CD14-positive monocyte (primary cell): ENCODE data around the gene DENND6B. TPM values are rescaled to one million over a fixed set of nuclear protein-coding genes. Genes with fewer than 3 reads are reported as not detected.

Source experiments
- DNase-seq, 3 donors: peaks; one replicate each; pipeline ENCODE4 v3.0.0-alpha.2; 2011 to 2022
- H2AFZ ChIP-seq: 2 replicates; pipeline ENCODE4 v1.6.0; 2012; ENCODE audit warnings: mild to moderate bottlenecking, low read depth, low read length, inconsistent platforms; ENCODE audit not compliant: insufficient read depth, poor library complexity, severe bottlenecking
- H3K27ac ChIP-seq, 2 donors: 1 replicate in 1 of 2; 2 replicates in 1 of 2; pipeline ENCODE4 v1.5.1; 2012 to 2013; ENCODE audit warnings: low read length in 2 of 2, control low read depth in 1 of 2, inconsistent platforms in 1 of 2, low read depth in 1 of 2, mild to moderate bottlenecking in 1 of 2
- H3K27me3 ChIP-seq, 2 donors: one replicate each; pipeline versions ENCODE4 v1.6.0 to v1.6.1; 2011 to 2013; ENCODE audit warnings: low read length in 2 of 2; ENCODE audit not compliant: control insufficient read depth in 2 of 2, insufficient read depth in 2 of 2
- H3K36me3 ChIP-seq, 2 donors: replicated peaks in 1 of 2; 1 replicate in 1 of 2; 2 replicates in 1 of 2; pipeline versions ENCODE4 v1.5.1 to v1.6.1; 2012 to 2013; ENCODE audit warnings: low read length in 2 of 2, control low read depth in 1 of 2, inconsistent platforms in 1 of 2, mild to moderate bottlenecking in 1 of 2; ENCODE audit not compliant: insufficient read depth in 2 of 2, control insufficient read depth in 1 of 2
- H3K4me1 ChIP-seq, 2 donors: 1 replicate in 1 of 2; 2 replicates in 1 of 2; pipeline versions ENCODE4 v1.5.1 to v1.6.1; 2012 to 2013; ENCODE audit warnings: low read length in 2 of 2, control low read depth in 1 of 2, inconsistent platforms in 1 of 2, mild to moderate bottlenecking in 1 of 2, moderate library complexity in 1 of 2; ENCODE audit not compliant: insufficient read depth in 2 of 2, control insufficient read depth in 1 of 2
- H3K4me2 ChIP-seq: replicated peaks from 2 replicates; pipeline ENCODE3; 2012; ENCODE audit warnings: low read length, moderate library complexity, mild to moderate bottlenecking; ENCODE audit not compliant: poor library complexity, severe bottlenecking; ENCODE audit errors: extremely low read depth
- H3K4me3 ChIP-seq, 3 experiments: fragments of 200-600 bp in 1 of 3; sonication (generic) in 1 of 3; replicated peaks in 1 of 3; 1 replicate in 2 of 3; 2 replicates in 1 of 3; pipeline ENCODE4 v1.5.1; 2011 to 2013; ENCODE audit warnings: low read length in 3 of 3, mild to moderate bottlenecking in 3 of 3, control low read depth in 2 of 3, low read depth in 2 of 3, inconsistent platforms in 1 of 3, moderate library complexity in 1 of 3
- H3K79me2 ChIP-seq: 2 replicates; pipeline ENCODE4 v1.6.0; 2012; ENCODE audit warnings: mild to moderate bottlenecking, control low read depth, inconsistent platforms, low read length, moderate library complexity; ENCODE audit not compliant: insufficient read depth
- H3K9ac ChIP-seq: 2 replicates; pipeline ENCODE4 v1.6.0; 2017; ENCODE audit warnings: low read length, mild to moderate bottlenecking; ENCODE audit not compliant: insufficient read depth, poor library complexity, severe bottlenecking
- H3K9me3 ChIP-seq, 2 donors: replicated peaks in 1 of 2; 1 replicate in 1 of 2; 2 replicates in 1 of 2; pipeline versions ENCODE4 v1.5.1 to v1.6.1; 2012 to 2013; ENCODE audit warnings: low read length in 2 of 2, control low read depth in 1 of 2; ENCODE audit not compliant: control insufficient read depth in 1 of 2, insufficient read depth in 1 of 2
- H4K20me1 ChIP-seq: 2 replicates; pipeline ENCODE4 v1.6.0; 2012; ENCODE audit warnings: mild to moderate bottlenecking, low read length, control low read depth, moderate library complexity; ENCODE audit not compliant: insufficient read depth
- H3K27ac Mint-ChIP-seq, 7 donors: one replicate each; pipeline ENCODE4 v1.8.0; 2020; ENCODE audit warnings: mild to moderate bottlenecking in 7 of 7, mixed read lengths in 7 of 7, moderate library complexity in 6 of 7, inconsistent platforms in 2 of 7
- H3K27me3 Mint-ChIP-seq, 3 donors: one replicate each; pipeline ENCODE4 v1.8.0; 2021 to 2022; ENCODE audit warnings: low read depth in 3 of 3, mild to moderate bottlenecking in 3 of 3, mixed read lengths in 3 of 3, moderate library complexity in 3 of 3, inconsistent platforms in 1 of 3
- H3K36me3 Mint-ChIP-seq, 2 donors: one replicate each; pipeline ENCODE4 v1.8.0; 2020; ENCODE audit warnings: mixed read lengths in 2 of 2, inconsistent platforms in 1 of 2, mild to moderate bottlenecking in 1 of 2
- H3K4me1 Mint-ChIP-seq: one replicate; pipeline ENCODE4 v1.8.0; 2020; ENCODE audit warnings: mild to moderate bottlenecking, mixed read lengths
- H3K4me3 Mint-ChIP-seq, 2 donors: one replicate each; pipeline ENCODE4 v1.8.0; 2020; ENCODE audit warnings: mild to moderate bottlenecking in 2 of 2, mixed read lengths in 2 of 2, moderate library complexity in 1 of 2
- H3K9me3 Mint-ChIP-seq, 7 donors: one replicate each; pipeline ENCODE4 v1.8.0; 2020 to 2022; ENCODE audit warnings: mixed read lengths in 7 of 7, mild to moderate bottlenecking in 6 of 7, moderate library complexity in 6 of 7, inconsistent platforms in 2 of 7
- WGBS: methylation state at CpG from one replicate; pipeline ENCODE4 v1.1.5; 2013; ENCODE audit warnings: missing lambda C conversion rate; ENCODE audit not compliant: insufficient coverage; 5-methylcytosine and 5-hydroxymethylcytosine counted together
- intact Hi-C, 2 donors: fragments of 100-400 bp; cut with micrococcal nuclease; formaldehyde crosslinking; loops; one replicate each; pipeline versions ENCODE4 v1.15.0 to v1.15.1; 2023
- polyA plus RNA-seq, 3 donors: library from polyadenylated mRNA; depleted of rRNA in 1 of 3; unstranded in 2 of 3; stranded (reverse) in 1 of 3; fragments of 300-500 nt in 2 of 3; fragments of >200 nt in 1 of 3; fragmentation: Illumina TruSeq in 2 of 3; gene quantifications; 1 replicate in 2 of 3; 2 replicates in 1 of 3; pipeline ENCODE4 v1.2.3, GENCODE V29; 2012 to 2021
- TF ChIP-seq, protein P1 (sequence below): fragments of 200-600 bp; IDR thresholded peaks from one replicate; pipeline ENCODE4 v1.8.0; 2022; ENCODE audit warnings: antibody characterized with exemption, mild to moderate bottlenecking

Gene DENND6B
- polyA plus RNA-seq, 3 donors = 1.7 to 10.6 (median 2.1) TPM

DNA sequence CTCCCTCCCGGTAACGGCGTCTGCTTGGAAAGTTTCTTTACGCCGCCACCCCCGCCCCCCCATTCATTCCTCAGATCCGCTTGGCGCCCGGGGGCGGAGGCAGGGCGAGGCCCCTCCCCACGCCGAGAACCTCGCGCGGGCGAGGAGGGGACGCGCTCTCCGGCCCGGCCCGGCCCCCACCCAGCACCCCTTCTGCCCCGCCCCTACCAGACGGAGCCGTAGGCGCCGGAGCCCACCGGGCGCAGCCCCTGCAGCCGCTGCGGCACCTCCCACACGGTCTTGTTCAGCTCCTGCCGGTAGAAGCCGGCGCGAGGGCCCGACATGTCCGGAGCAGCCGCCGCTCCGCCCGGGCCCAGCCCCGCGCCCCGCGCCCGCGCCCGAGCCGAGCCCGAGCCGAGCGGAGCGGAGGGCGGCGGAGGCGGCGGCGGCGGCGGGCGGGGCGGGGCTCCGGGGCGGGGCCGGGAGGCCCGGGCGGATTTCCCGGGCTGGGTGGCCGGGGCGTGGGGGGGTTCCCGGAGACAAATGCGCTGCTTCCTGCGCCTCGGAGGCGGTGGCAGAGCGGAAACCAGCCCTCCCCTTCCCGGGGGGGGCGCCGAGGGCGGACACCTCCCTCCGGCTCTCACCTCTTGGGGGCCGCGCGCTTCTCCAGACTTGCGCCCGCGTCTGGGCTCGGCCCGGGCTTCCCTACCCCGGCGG lies 56.7 kb downstream of the DENND6B start, which contains the start of gene MAPK11:
Gene MAPK11 (minus strand): TSS at position 411 of the 696 bp plus-strand sequence. CDS start 88 bp downstream, at position 323.
- Histone ChIP-seq H3K4me2 (peak within 1 kb of the TSS; percentile 80), H4K20me1 (peaks cover 60% of the 10 kb centered on the region), H3K9ac (no peak within 1 kb of the TSS), H3K9me3 (peaks cover 7 to 10% of the 10 kb centered on the region in 2 donors), H3K36me3 (peaks cover 8% of the 10 kb centered on the region in 2 donors), H3K27me3 (peaks cover 25 to 46% of the 10 kb centered on the region in 2 donors), H3K79me2 (no peaks in the 10 kb centered on the region), H3K4me1 (peaks cover 25 to 38% of the 10 kb centered on the region in 2 donors), H3K27ac (no peak within 1 kb of the TSS), H3K4me3 (peak within 1 kb of the TSS; percentile 17 to 70 (median 21)), H2AFZ (no peak within 1 kb of the TSS)
- Mint-ChIP-seq H3K27ac (no peak within 1 kb of the TSS), H3K4me3 (peak within 1 kb of the TSS; percentile 64 to 78), H3K36me3 (peaks cover 16 to 17% of the 10 kb centered on the region in 2 donors), H3K9me3 (peaks cover 0 to 27% (median 7%) of the 10 kb centered on the region in 7 donors), H3K4me1 (peaks cover 23% of the 10 kb centered on the region), H3K27me3 (peaks cover 38 to 68% (median 57%) of the 10 kb centered on the region in 3 donors)
- intact Hi-C loops = no loop called here
- TF ChIP-seq, protein P1, sequence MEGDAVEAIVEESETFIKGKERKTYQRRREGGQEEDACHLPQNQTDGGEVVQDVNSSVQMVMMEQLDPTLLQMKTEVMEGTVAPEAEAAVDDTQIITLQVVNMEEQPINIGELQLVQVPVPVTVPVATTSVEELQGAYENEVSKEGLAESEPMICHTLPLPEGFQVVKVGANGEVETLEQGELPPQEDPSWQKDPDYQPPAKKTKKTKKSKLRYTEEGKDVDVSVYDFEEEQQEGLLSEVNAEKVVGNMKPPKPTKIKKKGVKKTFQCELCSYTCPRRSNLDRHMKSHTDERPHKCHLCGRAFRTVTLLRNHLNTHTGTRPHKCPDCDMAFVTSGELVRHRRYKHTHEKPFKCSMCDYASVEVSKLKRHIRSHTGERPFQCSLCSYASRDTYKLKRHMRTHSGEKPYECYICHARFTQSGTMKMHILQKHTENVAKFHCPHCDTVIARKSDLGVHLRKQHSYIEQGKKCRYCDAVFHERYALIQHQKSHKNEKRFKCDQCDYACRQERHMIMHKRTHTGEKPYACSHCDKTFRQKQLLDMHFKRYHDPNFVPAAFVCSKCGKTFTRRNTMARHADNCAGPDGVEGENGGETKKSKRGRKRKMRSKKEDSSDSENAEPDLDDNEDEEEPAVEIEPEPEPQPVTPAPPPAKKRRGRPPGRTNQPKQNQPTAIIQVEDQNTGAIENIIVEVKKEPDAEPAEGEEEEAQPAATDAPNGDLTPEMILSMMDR = no peak
- peak in 1 of 3 donors; percentile 41 for DNase-seq
- under 1% methylated on average over 83 of the region's 92 CpGs for WGBS

DNA sequence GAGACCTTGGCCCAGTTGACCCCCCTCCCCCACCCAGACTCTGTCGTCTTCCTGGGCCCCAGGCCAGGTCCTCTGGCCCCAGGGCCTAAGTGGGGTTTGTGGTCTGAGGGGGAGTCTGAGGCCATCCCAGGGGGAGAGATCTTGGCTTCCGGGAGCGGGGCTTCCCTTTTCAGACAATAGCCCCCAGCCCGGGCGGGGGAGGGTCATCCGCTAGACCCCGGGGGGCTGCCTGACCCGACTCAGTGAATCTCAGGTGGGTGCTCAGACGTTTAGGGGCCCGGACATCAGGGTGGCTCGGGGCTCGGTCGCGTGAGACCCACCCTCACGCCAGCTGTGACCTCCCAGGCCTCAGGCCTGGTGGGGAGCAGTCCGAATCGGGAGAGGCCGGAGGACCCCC lies 57.2 kb downstream of the DENND6B start:
- intact Hi-C loops = no loop called here
- no peak overlapping the region for H3K27ac Mint-ChIP-seq
- Histone ChIP-seq H3K4me3 (peak overlapping the region in 1 of 3 experiments; percentile 70), H3K36me3 (peaks cover 4% of the 10 kb centered on the region in 2 donors), H3K79me2 (no peaks in the 10 kb centered on the region), H3K4me2 (peak overlapping the region; percentile 80), H4K20me1 (peaks cover 56% of the 10 kb centered on the region), H3K4me1 (peaks cover 25 to 38% of the 10 kb centered on the region in 2 donors), H3K9me3 (peaks cover 7 to 10% of the 10 kb centered on the region in 2 donors), H3K27ac (no peak overlapping the region), H2AFZ (no peak overlapping the region), H3K27me3 (peaks cover 25 to 46% of the 10 kb centered on the region in 2 donors), H3K9ac (no peak overlapping the region)
- TF ChIP-seq, protein P1 = no peak
- peak overlapping the region; percentile 64 to 78 for H3K4me3 Mint-ChIP-seq
- WGBS = 4% methylated on average over 17 of the region's 18 CpGs
- H3K9me3 Mint-ChIP-seq = peaks cover 0 to 27% (median 7%) of the 10 kb centered on the region in 7 donors
- H3K36me3 Mint-ChIP-seq = peaks cover 12 to 13% of the 10 kb centered on the region in 2 donors
- H3K4me1 Mint-ChIP-seq = peaks cover 23% of the 10 kb centered on the region
- peaks cover 41 to 74% (median 60%) of the 10 kb centered on the region in 3 donors for H3K27me3 Mint-ChIP-seq
- no peak for DNase-seq
